GM18507 (cell line): Measurements from ENCODE around the gene AGXT.

Experiments
- DNase-seq: peaks from one replicate; pipeline ENCODE4 v3.0.0; 2011; ENCODE audit warnings: low read depth; ENCODE audit not compliant: insufficient read length; ENCODE audit errors: extremely low spot score
- FAIRE-seq: peaks from 2 replicates; lab custom pipeline; 2011; peaks lifted over from hg19 to GRCh38; lab: Jason Lieb, UNC

AGXT gene

DNA sequence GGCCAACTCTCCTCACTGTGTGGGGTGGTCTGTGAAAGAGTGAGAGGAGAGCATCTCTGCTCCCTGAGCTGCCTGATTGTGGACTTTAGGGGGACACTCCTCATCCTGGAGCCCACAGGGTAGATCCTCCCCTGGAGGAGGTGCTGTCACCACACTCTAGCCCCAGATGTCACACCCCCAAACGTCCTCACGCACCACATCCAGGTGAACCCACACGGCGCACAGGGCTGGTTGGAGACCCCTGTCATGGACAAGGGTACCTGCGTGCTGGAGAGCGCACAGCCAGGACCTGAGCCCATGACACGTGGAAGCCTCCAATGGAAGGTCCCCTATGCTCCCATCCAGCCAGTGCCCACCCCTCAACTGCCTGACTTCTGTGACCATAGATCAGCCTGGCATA lies 10.5 kb downstream of the AGXT start:
- FAIRE-seq (no peak), DNase-seq (no peak)

DNA sequence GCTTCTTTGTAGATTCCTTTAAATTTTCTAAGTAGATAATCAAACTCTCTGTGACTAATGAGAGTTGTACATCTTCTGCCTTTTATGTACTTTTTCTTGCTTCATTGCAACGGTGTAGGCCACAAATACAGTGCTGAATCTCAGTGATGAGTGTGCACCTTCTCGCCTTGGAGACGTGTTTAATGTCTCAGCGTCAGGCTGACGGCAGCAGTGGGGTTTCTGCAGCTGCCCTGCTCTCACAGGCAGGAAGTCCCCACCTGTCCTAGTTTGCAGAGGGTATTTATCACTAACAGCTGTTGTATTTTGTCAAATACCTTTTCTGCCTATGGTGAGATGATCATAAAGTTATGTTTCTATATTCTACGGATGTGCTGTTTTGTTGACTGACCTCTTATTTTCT lies 13.3 kb downstream of the AGXT start:
- no peak for FAIRE-seq

DNA sequence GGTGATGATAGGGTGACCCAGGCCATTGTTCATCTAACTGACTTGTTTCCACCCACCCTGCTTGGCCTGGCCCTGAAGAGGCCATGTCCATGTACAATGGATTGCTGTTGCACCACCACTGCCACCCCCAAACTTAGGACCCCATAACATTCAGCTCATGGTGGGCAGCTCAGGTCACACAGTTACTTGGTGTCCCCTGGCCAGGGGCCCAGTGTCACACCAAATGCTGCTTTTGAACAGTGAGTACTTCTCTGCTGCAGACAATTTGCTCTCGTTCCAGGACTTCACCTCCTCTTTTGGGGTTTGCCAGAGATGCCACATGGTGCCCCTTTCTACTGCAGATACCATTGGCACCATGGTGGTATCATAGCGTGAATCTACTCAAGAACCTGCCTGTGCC lies 15.6 kb downstream of the AGXT start:
- no peak for FAIRE-seq
- DNase-seq = no peak

More for the DNA sequence above, 13.3 kb downstream of the AGXT start:
- DNase-seq = no peak

DNA sequence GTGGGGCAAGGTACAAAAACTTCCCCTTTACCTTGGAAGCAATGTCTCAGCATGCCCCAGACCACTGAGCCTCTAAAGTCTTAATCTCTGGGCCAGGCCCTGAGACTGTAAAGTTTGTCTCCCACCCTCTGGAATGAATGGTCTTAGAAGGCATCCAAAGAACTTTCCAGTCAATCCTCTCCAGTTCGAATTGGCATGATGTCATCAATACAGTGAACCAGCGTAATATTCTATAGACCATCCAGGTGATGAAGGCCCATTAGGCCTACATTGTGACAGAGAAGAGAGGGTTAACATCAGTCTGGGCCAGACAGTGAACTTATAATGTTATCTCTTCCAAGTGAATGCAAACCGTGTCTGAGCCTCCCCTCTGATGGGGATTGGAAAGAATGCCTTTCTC lies 16.1 kb downstream of the AGXT start:
- FAIRE-seq (no peak), DNase-seq (no peak)

DNA sequence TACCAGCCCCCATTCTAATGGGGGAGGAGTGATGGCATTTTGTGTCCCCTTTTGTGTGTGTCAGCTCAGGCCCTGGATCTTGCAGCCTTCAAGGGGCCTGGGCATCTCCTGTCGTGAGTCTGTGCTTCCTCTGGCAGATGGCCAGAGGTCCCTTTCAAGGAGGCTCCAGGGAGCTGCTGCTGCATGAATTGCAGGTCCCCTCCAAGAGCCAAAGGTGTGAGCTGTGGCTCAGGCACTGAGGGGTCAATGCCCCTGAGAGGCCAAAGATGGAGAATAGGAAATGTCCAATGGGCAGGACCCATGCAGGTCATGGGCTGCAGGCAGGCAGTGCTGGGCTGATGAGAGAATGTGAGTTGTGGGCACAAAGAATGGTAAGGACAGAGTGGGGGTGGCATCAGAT lies 16.9 kb downstream of the AGXT start:
- DNase-seq (no peak), FAIRE-seq (no peak)

DNA sequence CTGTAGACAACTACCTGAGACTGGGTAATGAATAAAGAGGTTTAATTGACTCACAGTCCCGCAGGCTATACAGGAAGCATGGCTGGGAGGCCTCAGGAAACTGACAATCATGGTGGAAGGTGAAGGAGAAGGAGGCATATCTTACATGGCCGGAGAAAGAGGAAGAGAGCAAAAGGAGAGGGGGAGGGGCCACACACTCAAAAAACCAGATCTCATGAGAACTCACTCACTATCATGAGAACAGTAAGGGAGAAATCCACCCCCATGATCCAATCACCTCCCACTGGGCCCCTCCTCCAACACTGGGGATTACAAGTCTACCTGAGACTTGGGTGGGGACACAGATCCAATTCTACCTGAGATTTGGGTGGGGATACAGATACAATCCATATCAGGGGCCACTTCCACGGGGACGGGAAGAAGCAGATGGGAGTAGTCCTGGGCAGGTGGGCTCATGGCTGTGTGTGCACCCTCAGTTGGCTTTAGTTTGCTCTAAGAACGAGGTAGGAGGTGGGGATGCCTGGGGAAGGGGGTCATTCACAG lies 17.5 kb downstream of the AGXT start:
- DNase-seq (no peak), FAIRE-seq (no peak)

DNA sequence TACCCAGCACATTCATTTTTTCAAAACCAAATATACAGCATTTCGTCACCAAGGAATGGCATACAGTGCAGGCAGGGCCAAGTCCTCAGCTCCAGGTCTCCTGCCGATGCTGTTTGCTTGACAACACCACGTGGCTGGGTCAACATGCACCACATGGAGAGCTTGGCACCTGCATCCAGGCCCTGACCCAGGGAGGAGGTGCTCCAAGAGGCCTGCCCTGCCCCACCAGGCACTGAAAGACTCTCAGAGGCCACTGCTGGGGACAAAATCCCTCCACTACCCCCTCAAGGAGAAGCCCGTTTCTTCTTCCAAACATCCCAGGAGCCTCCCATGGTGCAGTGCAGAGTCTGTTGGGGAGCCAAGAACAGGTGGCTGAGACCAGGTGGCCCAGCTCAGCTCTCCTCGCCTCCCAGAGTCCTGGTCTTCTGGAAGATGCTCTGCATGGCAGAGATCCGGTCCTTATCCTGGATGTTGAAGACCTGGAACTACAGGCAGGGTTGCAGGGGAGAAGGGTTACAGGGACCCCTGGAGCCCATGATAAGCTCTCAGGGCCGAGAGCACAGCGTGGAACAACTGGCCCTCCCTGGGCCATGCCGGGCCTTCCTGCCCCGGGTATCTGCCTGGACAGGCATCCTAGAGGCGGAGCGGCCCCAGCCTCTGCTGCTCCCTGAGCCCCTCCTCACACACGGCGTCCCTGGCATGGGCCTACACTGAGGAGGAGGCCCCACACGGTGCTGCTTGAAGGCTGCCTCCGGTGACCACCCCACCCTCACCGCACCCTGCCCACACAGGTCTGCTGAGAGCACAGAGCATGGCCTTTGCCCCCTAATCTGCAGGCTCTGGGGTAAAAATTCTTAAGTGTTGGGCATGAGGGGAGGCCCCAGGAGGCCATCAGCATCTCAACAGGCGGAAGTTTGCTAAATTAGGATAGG lies 18.3 kb downstream of the AGXT start:
- FAIRE-seq = no peak
- DNase-seq = no peak

DNA sequence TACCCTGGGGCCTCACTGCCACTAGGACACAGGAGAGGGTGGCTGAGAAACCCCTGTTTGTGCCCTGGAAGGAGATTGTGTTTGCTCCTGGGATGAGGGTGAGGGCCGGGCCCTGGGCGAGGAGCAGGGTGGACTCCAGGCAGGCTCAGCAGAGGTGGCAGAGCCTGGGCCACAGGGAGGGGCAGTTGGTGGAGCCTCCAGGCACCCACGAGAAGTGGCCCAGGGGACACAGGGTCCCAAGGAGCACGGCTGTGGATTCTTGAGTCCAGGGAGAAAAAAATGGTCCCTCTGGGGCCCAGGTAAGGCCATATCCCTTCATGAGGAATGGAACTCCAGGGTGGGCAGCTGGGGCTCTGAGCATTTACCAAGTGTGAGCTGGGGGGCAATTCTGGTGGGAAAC lies 19.0 kb downstream of the AGXT start:
- FAIRE-seq = no peak
- no peak for DNase-seq

DNA sequence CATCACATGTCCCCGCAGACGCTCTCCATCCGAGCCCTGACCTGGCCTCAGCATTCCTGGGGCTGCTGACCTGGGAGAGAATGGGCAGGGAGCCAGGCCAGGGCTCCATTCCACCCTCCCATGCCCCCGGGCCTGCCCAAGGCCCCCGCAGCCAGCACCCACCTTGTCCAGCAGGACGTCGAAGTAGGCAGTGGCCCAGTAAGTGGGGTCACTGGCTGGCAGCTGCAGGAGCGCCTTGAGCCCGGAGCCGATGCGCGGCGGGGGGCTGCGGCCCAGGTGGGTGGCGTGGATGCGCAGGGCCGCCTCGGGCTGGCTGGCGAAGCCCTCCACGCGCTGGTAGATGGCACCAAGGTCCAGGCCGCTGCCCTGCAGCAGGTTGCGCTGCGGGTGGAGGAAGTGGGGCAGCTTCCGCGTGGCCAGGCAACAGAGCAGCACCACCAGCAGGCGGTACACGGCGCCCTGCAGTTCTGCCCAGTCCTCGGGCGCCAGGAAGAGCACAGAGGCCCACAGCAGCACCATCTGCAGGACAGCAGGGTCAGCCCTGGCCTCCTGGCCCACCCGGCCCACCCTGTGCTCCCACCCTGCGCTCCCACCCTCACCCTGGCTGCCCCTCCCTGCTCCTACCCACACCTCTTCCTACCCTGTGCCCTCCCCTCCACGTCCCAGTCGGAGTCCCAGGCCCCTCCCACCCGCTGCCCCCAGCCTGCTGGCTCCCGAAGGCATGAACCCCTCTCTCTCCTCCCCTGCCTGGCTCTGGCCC lies 19.7 kb downstream of the AGXT start:
- FAIRE-seq = no peak
- DNase-seq = no peak

DNA sequence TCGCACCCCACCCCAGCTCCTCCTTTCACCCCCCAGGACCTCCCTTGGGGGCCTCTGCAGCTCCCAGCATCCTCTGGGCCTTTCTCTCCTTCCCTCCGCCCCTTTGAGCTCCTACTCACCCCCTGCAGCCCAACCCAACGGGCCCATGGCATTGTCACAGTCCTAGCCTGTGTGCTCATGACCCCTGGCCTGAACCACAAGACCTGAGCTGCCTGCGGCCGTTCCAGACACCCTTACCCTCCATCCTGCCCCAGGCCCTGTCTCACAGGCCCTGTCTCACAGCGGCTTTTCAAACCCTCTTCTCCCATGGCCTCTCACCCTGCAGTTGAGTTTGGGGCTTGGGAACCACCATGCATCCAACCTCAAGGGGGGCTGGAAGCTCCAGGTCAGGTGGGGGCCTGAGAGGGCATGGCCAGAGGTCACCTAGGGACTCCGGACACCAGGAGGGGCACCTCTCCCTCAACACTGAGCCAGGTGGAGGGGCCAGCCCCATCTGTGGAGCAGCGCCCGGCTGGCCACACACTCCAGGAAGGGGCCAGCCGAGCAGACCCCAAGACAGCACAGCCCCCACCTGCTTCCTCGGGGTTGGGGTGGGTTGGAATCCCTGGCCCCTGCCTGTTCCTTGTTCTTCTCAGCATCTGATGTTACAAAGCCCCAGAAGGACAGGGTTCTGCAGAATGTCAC lies 20.4 kb downstream of the AGXT start:
- no peak for FAIRE-seq

DNA sequence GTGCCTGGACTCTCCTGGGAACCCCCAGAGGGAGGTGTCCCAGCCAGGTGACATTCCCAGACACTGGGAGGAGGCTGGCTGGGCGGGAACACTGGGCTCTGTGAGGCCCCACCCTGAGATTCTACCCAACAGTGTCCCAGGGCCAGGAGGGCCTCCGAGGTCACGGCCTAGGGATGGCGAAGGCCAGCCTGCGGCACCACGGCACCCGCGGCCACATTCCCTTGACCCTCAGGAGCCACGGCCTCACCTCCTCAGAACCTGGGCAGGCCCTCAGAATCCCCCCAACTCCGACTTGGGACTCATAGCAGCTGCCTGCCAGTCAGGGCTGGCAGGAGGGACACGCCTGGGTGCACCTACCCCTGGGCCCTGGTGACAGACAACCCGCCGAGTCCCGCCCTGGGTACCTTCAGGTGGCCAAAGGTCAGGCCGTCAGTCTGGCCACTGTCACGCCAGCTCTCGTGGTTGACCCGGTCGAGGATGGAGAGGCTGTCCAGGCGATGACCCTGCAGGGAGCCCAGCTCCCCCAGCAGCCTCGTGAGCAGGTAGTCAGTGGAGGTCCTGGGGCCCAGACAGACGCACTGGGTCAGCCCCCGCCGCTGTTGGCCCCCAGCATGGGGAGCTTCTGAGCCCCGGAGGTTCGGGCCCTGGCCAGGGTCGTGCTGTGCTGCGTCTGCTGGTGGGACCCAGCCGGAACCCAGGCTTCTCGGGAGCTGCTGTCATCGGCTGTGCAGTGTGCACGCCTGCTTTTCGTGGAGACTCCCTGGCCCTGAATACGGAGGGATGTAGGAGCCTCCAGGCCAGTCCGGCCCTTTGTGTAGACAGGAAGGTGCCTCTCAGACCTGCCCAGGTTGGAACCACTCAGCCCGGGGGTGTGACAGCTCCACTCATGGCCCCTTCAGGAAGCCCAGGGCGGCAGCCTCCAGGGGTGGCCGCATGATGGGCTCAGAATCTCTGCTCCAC lies 21.3 kb downstream of the AGXT start:
- no peak for FAIRE-seq
- no peak for DNase-seq

More for the DNA sequence above, 20.4 kb downstream of the AGXT start:
- no peak for DNase-seq

DNA sequence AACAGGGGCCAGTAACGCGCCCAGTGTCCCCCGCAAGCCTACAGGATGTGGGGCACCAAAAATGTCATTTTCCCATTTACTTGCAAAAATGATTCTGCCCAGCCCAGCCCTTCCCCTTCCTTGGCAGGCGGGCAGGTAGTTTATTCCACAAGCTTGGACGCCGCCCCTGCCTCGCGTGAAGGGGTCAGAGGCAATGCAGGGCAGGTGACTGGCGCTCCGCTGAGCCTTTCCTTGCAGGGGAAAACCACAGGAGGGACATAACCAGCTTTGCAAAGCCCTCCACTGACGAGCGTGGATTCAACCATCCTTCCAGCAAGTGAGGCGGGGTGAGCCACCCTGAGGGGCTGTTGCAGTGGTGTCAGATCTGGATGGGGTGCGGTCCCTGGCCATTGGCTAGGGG lies 22.1 kb downstream of the AGXT start:
- FAIRE-seq = no peak
- DNase-seq = no peak

DNA sequence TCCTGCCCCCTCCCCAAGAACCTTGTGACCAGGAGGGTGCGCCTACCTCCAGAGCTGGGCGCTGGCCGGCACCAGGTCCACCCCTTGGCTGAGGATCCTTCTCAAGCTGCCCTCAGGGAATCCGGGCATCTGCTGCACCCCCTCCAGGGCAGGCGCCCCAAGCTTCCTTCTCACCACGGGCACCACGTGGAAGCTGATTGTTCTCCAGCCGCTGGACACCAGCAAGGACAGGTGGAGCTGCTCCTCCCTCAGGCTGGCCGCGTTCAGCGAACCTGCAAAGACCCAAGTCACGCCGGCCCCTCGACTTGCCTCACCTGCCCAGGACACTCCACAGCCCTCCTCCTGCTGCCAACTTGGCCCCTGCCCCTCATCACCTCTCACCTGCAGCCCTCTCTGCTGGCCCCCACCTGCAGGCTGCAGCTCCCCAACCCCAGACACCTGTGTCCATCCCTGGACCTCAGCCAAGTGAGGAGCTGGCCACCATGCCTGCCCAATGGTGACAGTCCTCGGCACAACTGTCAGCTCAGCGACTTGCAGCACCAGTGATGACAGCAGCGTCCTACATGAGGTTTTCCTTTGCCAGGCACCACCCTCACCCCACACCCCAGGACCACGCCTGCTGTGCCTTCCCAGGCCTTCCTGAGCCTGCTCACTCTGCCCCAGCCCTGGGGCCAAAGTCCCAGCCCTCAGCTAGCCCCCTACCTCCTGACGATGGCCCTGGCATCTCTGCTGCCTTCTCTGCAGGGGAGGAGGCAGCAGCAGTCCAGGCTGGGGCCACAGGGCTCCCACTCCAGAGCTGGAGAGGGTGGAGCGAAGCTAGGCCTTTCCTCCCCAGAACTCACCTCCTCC lies 23.1 kb downstream of the AGXT start:
- DNase-seq = no peak
- no peak for FAIRE-seq

DNA sequence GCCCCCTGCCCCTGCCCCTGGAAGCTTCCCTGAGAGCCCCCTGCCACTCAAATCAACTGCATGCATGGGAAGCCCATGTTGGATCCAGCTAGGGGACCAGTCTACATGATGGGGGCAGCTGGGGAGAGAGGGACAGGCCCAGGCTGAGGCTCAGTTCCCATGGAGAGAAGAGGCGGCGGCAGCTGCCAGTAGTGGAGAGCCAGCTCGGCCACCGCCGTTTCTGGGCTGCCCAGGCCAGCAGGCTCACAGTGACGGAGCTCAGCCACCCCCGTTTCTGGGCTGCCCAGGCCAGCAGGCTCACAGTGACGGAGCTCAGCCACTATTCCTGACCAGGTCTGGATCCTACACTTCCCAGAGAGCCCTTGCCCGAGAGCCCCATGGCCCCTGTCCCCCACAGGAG lies 23.7 kb downstream of the AGXT start:
- FAIRE-seq (no peak), DNase-seq (no peak)

DNA sequence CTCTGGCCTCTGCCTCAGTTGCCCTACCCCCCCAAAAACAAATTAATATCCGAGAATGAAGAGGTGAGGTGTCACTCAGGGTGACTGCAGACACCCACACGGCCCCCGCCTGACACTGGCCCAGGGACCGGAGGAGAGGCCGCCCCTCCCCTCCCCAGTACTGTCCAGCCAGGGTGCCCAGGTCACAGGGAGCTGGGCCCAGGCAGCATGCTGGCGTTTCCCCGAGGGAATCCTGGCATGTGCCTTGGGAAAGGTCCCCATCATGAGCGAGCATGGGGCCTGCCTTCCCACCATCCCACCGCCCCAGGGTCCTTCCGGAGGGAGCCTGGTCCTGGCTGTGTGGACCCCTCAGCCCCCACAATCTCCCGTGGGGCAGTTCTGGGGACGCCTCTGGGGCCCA lies 24.3 kb downstream of the AGXT start:
- DNase-seq = no peak
- no peak for FAIRE-seq

DNA sequence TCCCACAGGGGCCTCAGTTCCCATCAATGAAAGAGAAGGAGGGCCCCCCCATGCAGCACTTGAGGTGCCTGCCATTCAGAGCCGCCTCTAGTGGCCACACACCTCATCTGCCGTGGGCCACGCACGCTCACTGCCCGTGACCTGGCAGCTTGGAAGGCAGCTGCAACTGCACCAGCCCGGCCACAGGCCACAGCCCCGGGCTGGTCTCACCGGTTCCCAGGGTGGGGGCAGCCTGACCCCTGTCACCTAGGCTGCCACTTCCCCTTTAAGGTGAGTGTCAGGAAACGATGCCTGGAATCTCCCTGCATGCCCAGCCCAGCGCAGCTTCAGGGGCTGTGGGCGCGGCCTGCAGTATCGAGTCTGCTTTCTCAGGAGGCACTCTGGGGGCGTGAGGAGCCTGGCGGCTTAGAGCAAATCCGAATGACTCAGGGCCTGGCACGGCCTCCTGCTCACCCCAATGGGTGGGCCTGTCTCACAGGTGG lies 24.8 kb downstream of the AGXT start:
- FAIRE-seq (no peak), DNase-seq (no peak)

DNA sequence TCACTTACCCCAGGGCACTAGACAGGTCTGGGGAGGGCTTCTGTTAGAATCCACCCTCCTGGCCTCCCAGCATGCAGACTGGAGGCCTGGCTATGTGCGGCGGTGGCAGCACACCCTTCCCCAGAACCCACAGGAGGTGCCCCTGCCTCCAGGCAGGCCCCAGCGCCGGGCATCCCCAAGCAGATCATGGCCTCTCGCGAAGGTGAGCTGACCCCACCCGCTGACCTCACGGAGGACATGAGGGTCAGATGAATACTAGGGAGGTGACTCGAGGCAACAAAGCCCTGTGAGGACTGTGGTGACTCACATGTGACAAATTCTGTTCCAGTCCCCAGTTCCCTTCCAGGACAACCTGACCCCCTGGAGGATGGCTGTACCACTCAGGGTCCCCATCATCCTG lies 25.4 kb downstream of the AGXT start:
- DNase-seq = no peak
- no peak for FAIRE-seq
